Measurements from ENCODE around the gene NFATC2.

DNA sequence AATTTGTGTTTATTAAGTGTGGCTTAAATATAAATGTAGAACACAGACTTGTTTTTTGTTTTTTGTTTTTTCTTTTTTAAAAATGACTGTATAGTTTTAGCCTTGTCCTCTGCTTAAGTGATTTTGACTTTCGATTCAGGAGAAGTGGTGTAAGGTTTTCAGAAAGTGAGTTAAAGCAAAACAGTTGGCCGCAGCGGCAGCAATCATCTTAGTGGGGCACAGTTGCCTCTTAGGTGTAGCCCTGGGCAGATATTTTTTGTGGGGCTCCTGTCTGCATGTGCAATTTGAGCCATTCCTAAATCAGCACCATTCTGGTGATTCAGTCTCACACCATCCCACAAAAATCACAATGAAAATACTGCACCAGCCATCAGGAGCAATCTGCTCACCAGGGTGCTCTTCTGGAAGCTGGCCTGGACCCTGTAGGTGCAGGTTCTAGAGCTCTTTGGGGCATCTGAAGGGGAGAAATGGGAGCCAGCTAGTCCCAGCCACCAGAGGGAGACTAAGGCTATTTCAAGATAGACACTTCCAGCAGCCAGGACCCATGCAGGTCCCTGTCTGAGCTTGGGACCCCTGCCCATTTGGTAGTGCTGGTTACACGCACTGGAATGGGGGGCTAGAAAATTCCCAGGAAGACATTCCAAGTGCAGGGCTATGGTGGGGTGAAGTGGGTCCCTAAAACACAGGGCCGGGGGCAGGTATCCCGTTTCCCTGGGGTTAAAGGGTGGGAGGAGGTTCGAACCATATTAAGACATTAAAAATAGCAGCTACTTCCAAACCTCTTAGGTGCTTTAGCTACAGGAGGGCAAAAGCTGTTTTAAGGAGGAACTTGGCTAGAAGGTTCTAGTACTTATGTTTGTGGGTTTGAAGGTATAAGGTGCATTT, 156.6 kb downstream of the NFATC2 start:
- TF ChIP-seq, protein P1, sequence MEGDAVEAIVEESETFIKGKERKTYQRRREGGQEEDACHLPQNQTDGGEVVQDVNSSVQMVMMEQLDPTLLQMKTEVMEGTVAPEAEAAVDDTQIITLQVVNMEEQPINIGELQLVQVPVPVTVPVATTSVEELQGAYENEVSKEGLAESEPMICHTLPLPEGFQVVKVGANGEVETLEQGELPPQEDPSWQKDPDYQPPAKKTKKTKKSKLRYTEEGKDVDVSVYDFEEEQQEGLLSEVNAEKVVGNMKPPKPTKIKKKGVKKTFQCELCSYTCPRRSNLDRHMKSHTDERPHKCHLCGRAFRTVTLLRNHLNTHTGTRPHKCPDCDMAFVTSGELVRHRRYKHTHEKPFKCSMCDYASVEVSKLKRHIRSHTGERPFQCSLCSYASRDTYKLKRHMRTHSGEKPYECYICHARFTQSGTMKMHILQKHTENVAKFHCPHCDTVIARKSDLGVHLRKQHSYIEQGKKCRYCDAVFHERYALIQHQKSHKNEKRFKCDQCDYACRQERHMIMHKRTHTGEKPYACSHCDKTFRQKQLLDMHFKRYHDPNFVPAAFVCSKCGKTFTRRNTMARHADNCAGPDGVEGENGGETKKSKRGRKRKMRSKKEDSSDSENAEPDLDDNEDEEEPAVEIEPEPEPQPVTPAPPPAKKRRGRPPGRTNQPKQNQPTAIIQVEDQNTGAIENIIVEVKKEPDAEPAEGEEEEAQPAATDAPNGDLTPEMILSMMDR (IDR thresholded peaks at IDR 0.05), result peak; percentile 19 to 38 (median 33)
- no peak for TF ChIP-seq POLR2AphosphoS5 (IDR thresholded peaks at IDR 0.05)
- no peak for TF ChIP-seq EP300 (IDR thresholded peaks at IDR 0.05; ENCODE audit: low read depth)
- no peak for TF ChIP-seq POLR2A (IDR thresholded peaks at IDR 0.05)
